WTC11 (cell line): ENCODE results near the gene S100A2. TPM values are rescaled to one million over a fixed set of nuclear protein-coding genes. Genes with fewer than 3 reads are reported as not detected.

Source experiments
- ATAC-seq: fragments of 200-7000 bp; cut with Tn5 transposase; 2 replicates; pipeline ENCODE4 v1.10.0; 2021; ENCODE audit warnings: mild to moderate bottlenecking, moderate library complexity
- CTCF ChIA-PET: fragments of 300-600 bp; sonication (Branson Sonifier 250); formaldehyde crosslinking; loops from one replicate; lab custom pipeline; 2021; ENCODE audit warnings: antibody characterized with exemption; lab: Charles Lee
- POLR2A ChIA-PET: fragments of 350-600 bp; sonication (Branson Sonifier 250); formaldehyde crosslinking; loops from one replicate; lab custom pipeline; 2021; ENCODE audit warnings: antibody characterized with exemption; lab: Charles Lee
- DNase-seq: peaks from one replicate; pipeline ENCODE4 v3.0.0; 2021; ENCODE audit warnings: low spot score
- H3K27ac Mint-ChIP-seq: 2 replicates; pipeline ENCODE4 v1.8.0; 2021; ENCODE audit warnings: mixed read lengths
- H3K27me3 Mint-ChIP-seq: 2 replicates; pipeline ENCODE4 v1.8.0; 2021; ENCODE audit warnings: low read depth, mild to moderate bottlenecking, moderate library complexity, mixed read lengths
- H3K36me3 Mint-ChIP-seq: 2 replicates; pipeline ENCODE4 v1.8.0; 2021; ENCODE audit warnings: mixed read lengths
- H3K4me1 Mint-ChIP-seq: 2 replicates; pipeline ENCODE4 v1.8.0; 2022; ENCODE audit warnings: mixed read lengths
- H3K4me3 Mint-ChIP-seq: 2 replicates; pipeline ENCODE4 v1.8.0; 2021; ENCODE audit warnings: mild to moderate bottlenecking, moderate library complexity, mixed read lengths
- H3K9me3 Mint-ChIP-seq: 2 replicates; pipeline ENCODE4 v1.8.0; 2021; ENCODE audit warnings: mixed read lengths
- ATF1 ChIP-seq: sonication (generic); formaldehyde crosslinking; IDR thresholded peaks from 2 replicates; pipeline ENCODE4 v1.8.1; 2023; ENCODE audit warnings: mild to moderate bottlenecking, moderate library complexity, missing genetic modification reagents
- GABPB1 ChIP-seq: sonication (generic); formaldehyde crosslinking; IDR thresholded peaks from 2 replicates; pipeline ENCODE4 v1.8.1; 2023; ENCODE audit warnings: mild to moderate bottlenecking, missing genetic modification reagents
- GRHL2 ChIP-seq: fragments of 250-450 bp; sonication (Bioruptor Pico); IDR thresholded peaks from 2 replicates; pipeline ENCODE4 v1.8.0; 2022; ENCODE audit warnings: mild to moderate bottlenecking, moderate library complexity; ENCODE audit not compliant: insufficient replicate concordance, severe bottlenecking
- KAT7 ChIP-seq: sonication (generic); formaldehyde crosslinking; IDR thresholded peaks from 2 replicates; pipeline ENCODE4 v1.8.1; 2023; ENCODE audit warnings: missing genetic modification reagents, mild to moderate bottlenecking, borderline replicate concordance
- MYBL2 ChIP-seq: sonication (generic); formaldehyde crosslinking; IDR thresholded peaks from 2 replicates; pipeline ENCODE4 v1.8.1; 2023; ENCODE audit warnings: mild to moderate bottlenecking, moderate library complexity, missing genetic modification reagents
- NFYB ChIP-seq: sonication (generic); formaldehyde crosslinking; conservative IDR thresholded peaks from 2 replicates; pipeline ENCODE4 v1.8.0; 2022; ENCODE audit warnings: low read depth, missing genetic modification reagents
- PRRX2 ChIP-seq: fragments of 250-450 bp; sonication (Bioruptor Pico); IDR thresholded peaks from 2 replicates; pipeline ENCODE4 v1.8.0; 2021; ENCODE audit warnings: mild to moderate bottlenecking
- SMAD4 ChIP-seq: sonication (generic); formaldehyde crosslinking; IDR thresholded peaks from 2 replicates; pipeline ENCODE4 v1.8.0; 2022; ENCODE audit warnings: mild to moderate bottlenecking, missing genetic modification reagents
- ZNF232 ChIP-seq: sonication (generic); formaldehyde crosslinking; IDR thresholded peaks from 2 replicates; pipeline ENCODE4 v1.8.0; 2022; ENCODE audit warnings: mild to moderate bottlenecking, missing genetic modification reagents
- ZNF396 ChIP-seq: fragments of 250-450 bp; sonication (Bioruptor Pico); IDR thresholded peaks from 2 replicates; pipeline ENCODE4 v1.8.0; 2021; ENCODE audit warnings: mild to moderate bottlenecking, moderate library complexity, borderline replicate concordance
- total RNA-seq: library from RNA; stranded (reverse); gene quantifications from 3 replicates; pipeline ENCODE4 v1.2.3, GENCODE V29; 2021
- TF ChIP-seq, protein P1 (sequence below): fragments of 250-450 bp; sonication (Bioruptor Pico); IDR thresholded peaks from 2 replicates; pipeline ENCODE4 v1.9.0; 2021; ENCODE audit warnings: mild to moderate bottlenecking
- TF ChIP-seq, protein P2 (sequence below): sonication (generic); formaldehyde crosslinking; IDR thresholded peaks from 2 replicates; pipeline ENCODE4 v1.8.0; 2023; ENCODE audit warnings: missing genetic modification reagents, mild to moderate bottlenecking, borderline replicate concordance
- TF ChIP-seq, protein P3 (sequence below): fragments of 250-450 bp; sonication (Bioruptor Pico); IDR thresholded peaks from 2 replicates; pipeline ENCODE4 v1.9.0; 2021; ENCODE audit warnings: moderate library complexity, mild to moderate bottlenecking, inconsistent platforms, borderline replicate concordance
- TF ChIP-seq, protein P4 (sequence below): sonication (generic); formaldehyde crosslinking; conservative IDR thresholded peaks from 2 replicates; pipeline ENCODE4 v1.8.1; 2022; ENCODE audit warnings: mild to moderate bottlenecking, missing genetic modification reagents
- TF ChIP-seq, protein P5 (sequence below): sonication (generic); formaldehyde crosslinking; IDR thresholded peaks from 2 replicates; pipeline ENCODE4 v1.8.1; 2022; ENCODE audit warnings: low read depth, missing genetic modification reagents, borderline replicate concordance

S100A2 gene
- total RNA-seq, 1 experiment from 2014 or later: 0.74 TPM

DNA sequence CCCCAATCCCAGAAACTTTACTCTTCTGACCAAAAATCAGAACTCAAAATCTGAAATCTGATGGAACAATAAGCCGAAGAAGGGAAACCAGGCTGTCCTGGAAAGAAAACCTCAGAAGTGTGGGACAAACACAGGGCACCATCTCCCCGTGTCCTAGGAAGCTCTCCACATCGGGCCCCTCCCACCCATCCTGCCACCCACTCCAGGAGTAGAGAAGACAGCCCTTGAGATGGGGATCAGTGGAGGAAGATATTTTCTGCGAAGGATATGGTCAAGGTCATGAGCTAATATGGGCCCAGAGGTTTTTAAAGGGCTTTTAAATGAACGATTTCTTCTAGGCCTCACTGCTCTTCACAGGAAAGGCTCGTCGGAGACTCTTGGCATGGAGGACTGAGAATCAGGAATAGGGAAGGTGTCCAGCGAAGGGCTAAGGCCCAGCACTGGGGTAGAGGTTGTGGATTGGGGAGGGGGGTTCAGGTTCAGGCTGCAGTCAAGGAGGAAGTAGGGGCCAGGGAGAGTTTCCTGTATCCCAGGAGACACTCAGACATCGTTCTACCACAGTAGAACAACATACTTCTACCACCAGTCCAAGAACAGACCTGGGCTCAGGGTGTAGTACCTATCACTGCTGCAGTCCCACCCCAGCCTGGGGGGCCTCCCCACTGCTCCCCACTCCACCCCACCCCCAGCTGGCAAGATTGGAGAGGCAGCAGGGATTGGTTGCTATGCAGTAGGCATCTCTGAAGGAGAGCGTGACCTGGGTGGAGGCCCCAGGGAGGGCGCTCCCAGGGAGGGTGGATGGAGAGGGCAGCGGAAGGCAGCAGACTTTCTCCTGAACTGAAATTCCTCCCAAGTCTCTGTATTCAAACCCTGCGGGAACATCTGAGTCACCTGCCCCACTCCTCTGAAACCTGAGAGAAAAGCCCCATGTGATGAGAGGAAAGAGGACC lies 23.7 kb downstream of the S100A2 start:
- TF ChIP-seq SMAD4 (CRISPR knock-in tag) (no peak), ZNF232 (CRISPR knock-in tag) (no peak), ZNF396 (no peak), MYBL2 (CRISPR knock-in tag) (no peak), ATF1 (no peak), GRHL2 (no peak), GABPB1 (no peak), NFYB (no peak), KAT7 (CRISPR knock-in tag) (no peak), PRRX2 (CRISPR knock-in tag) (no peak)
- TF ChIP-seq, protein P1, sequence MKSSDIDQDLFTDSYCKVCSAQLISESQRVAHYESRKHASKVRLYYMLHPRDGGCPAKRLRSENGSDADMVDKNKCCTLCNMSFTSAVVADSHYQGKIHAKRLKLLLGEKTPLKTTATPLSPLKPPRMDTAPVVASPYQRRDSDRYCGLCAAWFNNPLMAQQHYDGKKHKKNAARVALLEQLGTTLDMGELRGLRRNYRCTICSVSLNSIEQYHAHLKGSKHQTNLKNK (CRISPR knock-in tag): no peak
- TF ChIP-seq, protein P2, sequence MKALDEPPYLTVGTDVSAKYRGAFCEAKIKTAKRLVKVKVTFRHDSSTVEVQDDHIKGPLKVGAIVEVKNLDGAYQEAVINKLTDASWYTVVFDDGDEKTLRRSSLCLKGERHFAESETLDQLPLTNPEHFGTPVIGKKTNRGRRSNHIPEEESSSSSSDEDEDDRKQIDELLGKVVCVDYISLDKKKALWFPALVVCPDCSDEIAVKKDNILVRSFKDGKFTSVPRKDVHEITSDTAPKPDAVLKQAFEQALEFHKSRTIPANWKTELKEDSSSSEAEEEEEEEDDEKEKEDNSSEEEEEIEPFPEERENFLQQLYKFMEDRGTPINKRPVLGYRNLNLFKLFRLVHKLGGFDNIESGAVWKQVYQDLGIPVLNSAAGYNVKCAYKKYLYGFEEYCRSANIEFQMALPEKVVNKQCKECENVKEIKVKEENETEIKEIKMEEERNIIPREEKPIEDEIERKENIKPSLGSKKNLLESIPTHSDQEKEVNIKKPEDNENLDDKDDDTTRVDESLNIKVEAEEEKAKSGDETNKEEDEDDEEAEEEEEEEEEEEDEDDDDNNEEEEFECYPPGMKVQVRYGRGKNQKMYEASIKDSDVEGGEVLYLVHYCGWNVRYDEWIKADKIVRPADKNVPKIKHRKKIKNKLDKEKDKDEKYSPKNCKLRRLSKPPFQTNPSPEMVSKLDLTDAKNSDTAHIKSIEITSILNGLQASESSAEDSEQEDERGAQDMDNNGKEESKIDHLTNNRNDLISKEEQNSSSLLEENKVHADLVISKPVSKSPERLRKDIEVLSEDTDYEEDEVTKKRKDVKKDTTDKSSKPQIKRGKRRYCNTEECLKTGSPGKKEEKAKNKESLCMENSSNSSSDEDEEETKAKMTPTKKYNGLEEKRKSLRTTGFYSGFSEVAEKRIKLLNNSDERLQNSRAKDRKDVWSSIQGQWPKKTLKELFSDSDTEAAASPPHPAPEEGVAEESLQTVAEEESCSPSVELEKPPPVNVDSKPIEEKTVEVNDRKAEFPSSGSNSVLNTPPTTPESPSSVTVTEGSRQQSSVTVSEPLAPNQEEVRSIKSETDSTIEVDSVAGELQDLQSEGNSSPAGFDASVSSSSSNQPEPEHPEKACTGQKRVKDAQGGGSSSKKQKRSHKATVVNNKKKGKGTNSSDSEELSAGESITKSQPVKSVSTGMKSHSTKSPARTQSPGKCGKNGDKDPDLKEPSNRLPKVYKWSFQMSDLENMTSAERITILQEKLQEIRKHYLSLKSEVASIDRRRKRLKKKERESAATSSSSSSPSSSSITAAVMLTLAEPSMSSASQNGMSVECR: no peak
- TF ChIP-seq, protein P3, sequence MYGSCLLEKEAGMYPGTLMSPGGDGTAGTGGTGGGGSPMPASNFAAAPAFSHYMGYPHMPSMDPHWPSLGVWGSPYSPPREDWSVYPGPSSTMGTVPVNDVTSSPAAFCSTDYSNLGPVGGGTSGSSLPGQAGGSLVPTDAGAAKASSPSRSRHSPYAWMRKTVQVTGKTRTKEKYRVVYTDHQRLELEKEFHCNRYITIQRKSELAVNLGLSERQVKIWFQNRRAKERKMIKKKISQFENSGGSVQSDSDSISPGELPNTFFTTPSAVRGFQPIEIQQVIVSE (CRISPR knock-in tag): no peak
- TF ChIP-seq, protein P4, sequence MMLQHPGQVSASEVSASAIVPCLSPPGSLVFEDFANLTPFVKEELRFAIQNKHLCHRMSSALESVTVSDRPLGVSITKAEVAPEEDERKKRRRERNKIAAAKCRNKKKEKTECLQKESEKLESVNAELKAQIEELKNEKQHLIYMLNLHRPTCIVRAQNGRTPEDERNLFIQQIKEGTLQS (CRISPR knock-in tag): no peak
- TF ChIP-seq, protein P5, sequence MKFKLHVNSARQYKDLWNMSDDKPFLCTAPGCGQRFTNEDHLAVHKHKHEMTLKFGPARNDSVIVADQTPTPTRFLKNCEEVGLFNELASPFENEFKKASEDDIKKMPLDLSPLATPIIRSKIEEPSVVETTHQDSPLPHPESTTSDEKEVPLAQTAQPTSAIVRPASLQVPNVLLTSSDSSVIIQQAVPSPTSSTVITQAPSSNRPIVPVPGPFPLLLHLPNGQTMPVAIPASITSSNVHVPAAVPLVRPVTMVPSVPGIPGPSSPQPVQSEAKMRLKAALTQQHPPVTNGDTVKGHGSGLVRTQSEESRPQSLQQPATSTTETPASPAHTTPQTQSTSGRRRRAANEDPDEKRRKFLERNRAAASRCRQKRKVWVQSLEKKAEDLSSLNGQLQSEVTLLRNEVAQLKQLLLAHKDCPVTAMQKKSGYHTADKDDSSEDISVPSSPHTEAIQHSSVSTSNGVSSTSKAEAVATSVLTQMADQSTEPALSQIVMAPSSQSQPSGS (CRISPR knock-in tag): no peak
- CTCF ChIA-PET: interaction anchor here (1.1 to 10.8 kb wide), 2 partner anchors 8 to 28 kb away, joined by 4 to 188 read pairs; no protein-coding TSS in a partner anchor
- Mint-ChIP-seq H3K27ac (no peak overlapping the region), H3K4me3 (no peak overlapping the region), H3K36me3 (no peaks in the 10 kb centered on the region; the same call in 1 of the 2 replicates), H3K4me1 (peaks cover 41% of the 10 kb centered on the region), H3K9me3 (no peaks in the 10 kb centered on the region), H3K27me3 (peaks cover 15% of the 10 kb centered on the region)
- ATAC-seq (no peak), DNase-seq (no peak)
- POLR2A ChIA-PET: no interaction called here
